ENCODE measurements around the gene BAZ2B. TPM values are rescaled to one million over a fixed set of nuclear protein-coding genes. Genes with fewer than 3 reads are reported as not detected.
A peak's percentile ranks its signal among the peaks of the same experiment; 100 is the strongest.

BAZ2B gene
- total and polyA plus RNA-seq, 2 of the 13 experiments (the other 11 are each of a cell fraction or from before 2014, with no cell fraction given), result 14.0 to 15.1 TPM

GRCh38 chr2:159460227-159460626 lies 156.1 kb downstream of the BAZ2B start:
- H3K9me3 ChIP-seq (ENCODE audit: low read length), result no peaks in the 10 kb centered on the region
- intact Hi-C loops (cut with micrococcal nuclease; ENCODE audit: unreplicated experiment) (no loop called here), in situ Hi-C loops (cut with HindIII; ENCODE audit: extremely low pct_ligation_motif_present, low pct_unique_long_range_greater_than_20kb) (no loop called here)
- ChIA-PET POLR2A (no interaction called here), CTCF (ENCODE audit: low intra/inter-chr PET ratio, low total read pairs) (no interaction called here)
- no peak overlapping the region for H2AFZ ChIP-seq (ENCODE audit: low read length)
- no peak overlapping the region for H3K4me2 ChIP-seq (ENCODE audit: low read depth, low read length)
- no peaks in the 10 kb centered on the region for H3K4me1 ChIP-seq (ENCODE audit: insufficient read depth, low read length)
- no peaks in the 10 kb centered on the region for H3K27me3 ChIP-seq (ENCODE audit: control insufficient read depth in 1 of 2, insufficient read depth in 2 of 2, low read length in 2 of 2)
- 39% methylated on average over 1 of the region's 1 CpG for WGBS (ENCODE audit: low lambda C conversion rate)
- FAIRE-seq (no peak), ATAC-seq (no peak), DNase-seq (ENCODE audit: low spot score) (no peak)
- no peaks in the 10 kb centered on the region for H3K36me3 ChIP-seq (replicated peaks in 1 of 2; ENCODE audit: control insufficient read depth in 1 of 2, insufficient read depth in 2 of 2, low read length in 2 of 2)
- no peak overlapping the region for H3K9ac ChIP-seq (ENCODE audit: insufficient read depth, low read depth, low read length)
- no peak overlapping the region for H3K27ac ChIP-seq (ENCODE audit: extremely low read length, insufficient read depth, low read length)
- H4K20me1 ChIP-seq (ENCODE audit: insufficient read depth, low read length), result no peaks in the 10 kb centered on the region
- peak; percentile 57 to 68; a peak in 3 of 4 replicates for TF ChIP-seq MAFK (conservative IDR thresholded peaks at IDR 0.05 in 1 of 2, IDR thresholded peaks at IDR 0.05 in 1 of 2; ENCODE audit: low read length in 2 of 2)
- TF ChIP-seq HOXA5 (CRISPR knock-in tag; IDR thresholded peaks at IDR 0.05), result no peak
- H3K4me3 ChIP-seq (replicated peaks in 1 of 3; ENCODE audit: insufficient read depth in 1 of 3, low read depth in 2 of 3, low read length in 3 of 3), result no peak overlapping the region
- no peaks in the 10 kb centered on the region for H3K79me2 ChIP-seq (ENCODE audit: insufficient read depth, low read length)
- no TSS peak for BruUV-seq (replicated peaks)

- Histone ChIP-seq H3K9me3 (ENCODE audit: low read length) (no peaks in the 10 kb centered on the region), H3K4me1 (ENCODE audit: insufficient read depth, low read length) (no peaks in the 10 kb centered on the region), H3K4me3 (replicated peaks in 1 of 3; ENCODE audit: insufficient read depth in 1 of 3, low read depth in 2 of 3, low read length in 3 of 3) (no peak overlapping the region), H3K27me3 (ENCODE audit: control insufficient read depth in 1 of 2, insufficient read depth in 2 of 2, low read length in 2 of 2) (no peaks in the 10 kb centered on the region), H2AFZ (ENCODE audit: low read length) (no peak overlapping the region), H3K36me3 (replicated peaks in 1 of 2; ENCODE audit: control insufficient read depth in 1 of 2, insufficient read depth in 2 of 2, low read length in 2 of 2) (no peaks in the 10 kb centered on the region), H3K27ac (ENCODE audit: extremely low read length, insufficient read depth, low read length) (no peak overlapping the region), H4K20me1 (ENCODE audit: insufficient read depth, low read length) (no peaks in the 10 kb centered on the region), H3K79me2 (ENCODE audit: insufficient read depth, low read length) (no peaks in the 10 kb centered on the region), H3K9ac (ENCODE audit: insufficient read depth, low read depth, low read length) (no peak overlapping the region), H3K4me2 (ENCODE audit: low read depth, low read length) (no peak overlapping the region)
- CTCF ChIA-PET (ENCODE audit: low intra/inter-chr PET ratio, low total read pairs), result no interaction called here
- no peak for TF ChIP-seq CEBPB (IDR thresholded peaks at IDR 0.05; ENCODE audit: borderline replicate concordance, low read depth, low read length)
- no peak for TF ChIP-seq GABPA (IDR thresholded peaks at IDR 0.05; ENCODE audit: low read depth, low read length)
- TF ChIP-seq GABPA (CRISPR knock-in tag; IDR thresholded peaks at IDR 0.05; ENCODE audit: low read depth), result no peak
- TF ChIP-seq ZMYM4 (CRISPR knock-in tag; IDR thresholded peaks at IDR 0.05), result no peak
- TF ChIP-seq ZNF264 (CRISPR knock-in tag; IDR thresholded peaks at IDR 0.05), result no peak
- no peak for TF ChIP-seq HDAC6 (IDR thresholded peaks at IDR 0.05; ENCODE audit: low read depth, low read length)
- no peak for TF ChIP-seq ZSCAN30 (CRISPR knock-in tag; IDR thresholded peaks at IDR 0.05)
- TF ChIP-seq FOXK2 (IDR thresholded peaks at IDR 0.05), result no peak
- no peak for TF ChIP-seq THRA (CRISPR knock-in tag; IDR thresholded peaks at IDR 0.05; ENCODE audit: borderline replicate concordance)
- TF ChIP-seq ZSCAN25 (CRISPR knock-in tag; IDR thresholded peaks at IDR 0.05), result no peak
- no peak for TF ChIP-seq CCDC6 (CRISPR knock-in tag; IDR thresholded peaks at IDR 0.05)
- no peak for TF ChIP-seq ZNF557 (CRISPR knock-in tag; IDR thresholded peaks at IDR 0.05)
- no peak for TF ChIP-seq ATRX (CRISPR knock-in tag; IDR thresholded peaks at IDR 0.05; ENCODE audit: borderline replicate concordance)
- no peak for TF ChIP-seq MLLT10 (CRISPR knock-in tag; IDR thresholded peaks at IDR 0.05)
- TF ChIP-seq ZNF263 (CRISPR knock-in tag; IDR thresholded peaks at IDR 0.05), result no peak
- no peak for TF ChIP-seq ZBTB7A (CRISPR knock-in tag; IDR thresholded peaks at IDR 0.05)
- no peak for TF ChIP-seq POLR2AphosphoS5 (IDR thresholded peaks at IDR 0.05; ENCODE audit: low read depth, low read length)
- ATAC-seq (no peak), DNase-seq (ENCODE audit: low spot score) (no peak), FAIRE-seq (no peak)
- in situ Hi-C loops (cut with HindIII; ENCODE audit: extremely low pct_ligation_motif_present, low pct_unique_long_range_greater_than_20kb), result no loop called here
- intact Hi-C loops (cut with micrococcal nuclease; ENCODE audit: unreplicated experiment), result no loop called here
- POLR2A ChIA-PET, result no interaction called here
- BruUV-seq (replicated peaks), result no TSS peak
- 76% methylated on average over 1 of the region's 1 CpG for WGBS (ENCODE audit: low lambda C conversion rate)
Measured at GRCh38 chr2:159459279-159459678, 157.1 kb downstream of the BAZ2B start.
